Fibroblast of skin of left biceps (primary cell): ENCODE measurements around the gene ZNRF1.

Source experiments
- DNase-seq, 2 experiments: peaks; one replicate each; pipeline ENCODE4 v3.0.0-alpha.2; 2013; ENCODE audit warnings: low read depth in 2 of 2

Gene ZNRF1

GRCh38 chr16:75059411-75059810 lies 60.6 kb downstream of the ZNRF1 start:
- no peak for DNase-seq

GRCh38 chr16:75060723-75061122 lies 61.9 kb downstream of the ZNRF1 start:
- no peak for DNase-seq

GRCh38 chr16:75061669-75062068 lies 62.8 kb downstream of the ZNRF1 start:
- no peak for DNase-seq

GRCh38 chr16:75062135-75062975 lies 63.5 kb downstream of the ZNRF1 start:
- no peak for DNase-seq

- no peak for DNase-seq
Measured at GRCh38 chr16:75062976-75063346, 64.1 kb downstream of the ZNRF1 start.

- no peak for DNase-seq
Measured at GRCh38 chr16:75063549-75064088, 64.8 kb downstream of the ZNRF1 start.

GRCh38 chr16:75064403-75065148 lies 65.8 kb downstream of the ZNRF1 start:
- no peak for DNase-seq

GRCh38 chr16:75065149-75065505 lies 66.3 kb downstream of the ZNRF1 start:
- DNase-seq: no peak

- DNase-seq: no peak
Measured at GRCh38 chr16:75065521-75066149, 66.8 kb downstream of the ZNRF1 start.

- DNase-seq: no peak
Measured at GRCh38 chr16:75066861-75067447, 68.1 kb downstream of the ZNRF1 start.

GRCh38 chr16:75068085-75069031 lies 69.5 kb downstream of the ZNRF1 start:
- DNase-seq: no peak

- no peak for DNase-seq
Measured at GRCh38 chr16:75070012-75070841, 71.4 kb downstream of the ZNRF1 start.

GRCh38 chr16:75071621-75072020 lies 72.8 kb downstream of the ZNRF1 start:
- DNase-seq: no peak

- no peak for DNase-seq
Measured at GRCh38 chr16:75072239-75072947, 73.6 kb downstream of the ZNRF1 start.

GRCh38 chr16:75073545-75074303 lies 74.9 kb downstream of the ZNRF1 start:
- DNase-seq: no peak

- DNase-seq: no peak
Measured at GRCh38 chr16:75074304-75074793, 75.5 kb downstream of the ZNRF1 start.

GRCh38 chr16:75074920-75075687 lies 76.3 kb downstream of the ZNRF1 start:
- DNase-seq: no peak
